Myocyte (in vitro differentiated cells): ENCODE measurements around the gene EMC8. TPM values are rescaled to one million over a fixed set of nuclear protein-coding genes. Genes with fewer than 3 reads are reported as not detected.
"Not testable (repeated sequence)": the region's sequence is repeated elsewhere in the genome, so short reads cannot be mapped to it uniquely, and the experiment has no call there.

Source experiments
- DNase-seq: peaks from one replicate; pipeline ENCODE4 v3.0.0-alpha.2; 2012; ENCODE audit warnings: low read depth
- total RNA-seq: library from RNA; depleted of rRNA; stranded (reverse); fragments of >200 nt; gene quantifications from 2 replicates; pipeline ENCODE4 v1.2.3, GENCODE V29; 2014

The EMC8 gene
- total RNA-seq, 1 donor from 2014 or later: 40.3 TPM

GRCh38 chr16:85816159-85816558 lies 16.8 kb upstream of the EMC8 start:
- no peak for DNase-seq

DNA sequence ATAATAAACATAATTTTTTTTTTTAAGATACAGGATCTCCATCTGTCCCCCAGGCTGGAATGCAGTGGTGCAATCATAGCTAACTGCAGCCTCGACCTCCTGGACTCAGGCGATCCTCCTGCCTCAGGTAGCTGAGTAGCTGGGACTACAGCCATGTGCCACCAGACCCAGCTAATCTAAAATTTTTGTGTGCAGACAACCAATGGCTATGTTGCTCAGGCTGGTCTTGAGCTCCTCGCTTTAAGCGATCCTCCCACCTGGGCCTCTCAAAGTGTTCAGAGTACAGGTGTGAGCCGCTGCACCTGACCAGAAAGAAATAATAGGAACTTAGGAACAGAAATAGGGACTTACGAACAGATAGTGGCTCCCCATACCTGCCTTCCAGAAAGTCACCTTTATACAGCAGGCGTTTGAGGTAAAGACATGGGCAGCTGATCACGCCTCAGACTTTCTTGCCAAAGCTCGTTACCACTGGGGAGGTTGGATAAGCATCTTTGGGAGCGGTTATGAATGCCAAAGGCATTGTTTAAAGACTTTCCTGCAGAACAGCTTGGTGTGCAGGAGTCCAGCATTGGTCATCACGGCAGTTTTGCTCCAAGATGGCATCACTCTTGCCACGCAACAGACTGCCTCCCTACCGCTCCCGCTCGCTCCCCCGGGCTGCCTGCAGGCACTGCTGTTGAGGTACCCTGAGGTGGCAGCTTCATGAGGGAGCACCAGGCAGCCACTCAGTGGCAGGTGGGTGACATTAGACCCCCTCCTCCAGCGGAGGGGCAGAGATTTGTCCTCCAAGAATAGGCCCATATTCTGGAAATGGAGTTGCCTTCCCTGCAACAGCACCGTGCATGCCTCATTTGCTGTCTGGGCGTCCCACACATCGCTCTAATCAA lies 13.7 kb upstream of the EMC8 start:
- DNase-seq: no peak

- no peak for DNase-seq
Measured at GRCh38 chr16:85812031-85812807, 12.9 kb upstream of the EMC8 start.

- no peak for DNase-seq
Measured at GRCh38 chr16:85810742-85811115, 11.4 kb upstream of the EMC8 start.

GRCh38 chr16:85810097-85810741 lies 10.9 kb upstream of the EMC8 start:
- no peak for DNase-seq

GRCh38 chr16:85809645-85810044 lies 10.3 kb upstream of the EMC8 start:
- DNase-seq: no peak

GRCh38 chr16:85808926-85809325 lies 9.6 kb upstream of the EMC8 start:
- DNase-seq: no peak

- DNase-seq: not testable (repeated sequence)
Measured at GRCh38 chr16:85808104-85808503, 8.8 kb upstream of the EMC8 start.

GRCh38 chr16:85807340-85807739 lies 8.0 kb upstream of the EMC8 start:
- not testable (repeated sequence) for DNase-seq

DNA sequence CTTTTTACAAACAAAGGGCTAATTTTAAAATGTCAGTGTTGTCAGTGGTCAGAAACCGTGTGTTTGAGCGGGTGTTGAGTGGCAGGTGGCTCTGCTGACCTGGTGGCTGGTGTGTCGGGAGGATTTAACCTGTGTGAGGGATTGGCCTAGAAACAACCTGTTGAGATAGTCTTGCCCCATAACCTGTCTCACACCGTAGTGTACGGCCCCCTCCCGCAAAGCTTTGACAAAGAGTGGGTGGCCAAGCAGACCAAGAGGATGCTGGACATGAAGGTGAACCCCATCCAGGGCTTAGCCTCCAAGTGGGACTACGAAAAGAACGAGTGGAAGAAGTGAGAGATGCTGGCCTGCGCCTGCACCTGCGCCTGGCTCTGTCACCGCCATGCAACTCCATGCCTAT lies 7.2 kb upstream of the EMC8 start:
- no peak for DNase-seq

DNA sequence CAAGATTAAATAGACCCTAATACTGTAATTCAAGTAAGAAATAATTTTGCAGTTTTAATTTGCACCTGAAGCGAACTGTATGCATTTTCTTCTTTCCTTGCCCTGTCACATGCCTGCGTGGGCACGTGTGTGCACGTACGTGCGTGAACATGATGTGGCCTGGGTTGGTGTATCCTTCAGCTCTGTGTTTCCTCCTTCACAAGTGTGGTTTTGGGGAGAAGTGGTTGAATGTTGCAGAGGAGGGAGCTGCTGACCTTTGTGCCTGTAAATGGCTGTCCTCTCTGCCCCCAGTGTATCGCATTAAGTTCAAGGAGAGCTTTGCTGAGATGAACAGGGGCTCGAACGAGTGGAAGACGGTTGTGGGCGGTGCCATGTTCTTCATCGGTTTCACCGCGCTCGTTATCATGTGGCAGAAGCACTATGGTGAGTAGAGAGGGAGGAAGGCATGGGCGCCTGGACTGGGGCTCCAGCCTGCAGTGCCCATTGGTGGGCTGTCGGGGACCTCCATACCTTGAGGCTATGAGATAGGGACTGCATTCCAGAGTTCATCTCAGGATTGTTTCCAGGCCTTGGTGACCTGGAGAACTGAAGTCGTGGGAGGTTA lies 6.2 kb upstream of the EMC8 start:
- no peak for DNase-seq

- DNase-seq: no peak
Measured at GRCh38 chr16:85803570-85803969, 4.2 kb upstream of the EMC8 start.

DNA sequence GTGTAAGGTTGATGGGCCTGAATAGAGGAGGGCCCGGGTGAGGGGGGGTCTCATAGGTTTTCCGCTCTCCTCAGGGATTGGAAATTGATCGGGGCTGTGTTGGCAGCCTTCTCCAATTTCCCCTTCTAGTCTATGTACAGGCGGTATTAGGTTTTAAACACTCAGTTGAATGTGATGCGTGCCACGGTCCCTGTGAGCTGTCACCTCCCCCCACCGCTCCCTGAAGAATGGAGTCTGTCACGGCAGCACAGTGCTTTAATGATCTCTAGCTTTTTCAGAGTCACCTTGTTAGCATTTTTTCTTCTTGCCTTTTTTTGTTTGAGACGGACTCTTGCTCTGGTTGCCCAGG lies 951 bp upstream of the EMC8 start:
- peak; percentile 16 for DNase-seq

GRCh38 chr16:85798901-85799496 lies 345 bp downstream of the EMC8 start:
- DNase-seq: peak; percentile 15

DNA sequence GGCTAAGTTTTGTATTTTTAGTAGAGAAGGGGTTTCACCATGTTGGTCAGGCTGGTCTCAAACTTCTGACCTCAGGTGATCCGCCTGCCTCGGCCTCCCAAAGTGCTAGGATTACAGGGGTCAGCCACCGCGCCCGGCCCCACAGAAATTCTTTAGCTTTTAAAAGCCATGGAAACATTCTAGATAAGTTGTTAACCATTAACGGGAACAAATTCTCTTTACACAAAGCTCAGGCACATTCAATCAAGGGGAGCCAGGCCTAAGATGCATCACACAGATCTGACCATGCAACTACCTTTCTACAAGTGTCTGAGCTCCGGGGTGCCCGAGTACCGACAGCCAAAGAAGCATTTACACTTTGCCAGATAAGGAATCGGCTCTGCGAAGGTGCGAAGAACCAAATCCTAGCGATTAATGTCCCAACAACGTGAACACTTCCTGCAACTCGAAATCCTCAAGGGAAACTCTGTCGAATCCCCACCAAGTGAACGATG lies 1.0 kb downstream of the EMC8 start:
- no peak for DNase-seq

DNA sequence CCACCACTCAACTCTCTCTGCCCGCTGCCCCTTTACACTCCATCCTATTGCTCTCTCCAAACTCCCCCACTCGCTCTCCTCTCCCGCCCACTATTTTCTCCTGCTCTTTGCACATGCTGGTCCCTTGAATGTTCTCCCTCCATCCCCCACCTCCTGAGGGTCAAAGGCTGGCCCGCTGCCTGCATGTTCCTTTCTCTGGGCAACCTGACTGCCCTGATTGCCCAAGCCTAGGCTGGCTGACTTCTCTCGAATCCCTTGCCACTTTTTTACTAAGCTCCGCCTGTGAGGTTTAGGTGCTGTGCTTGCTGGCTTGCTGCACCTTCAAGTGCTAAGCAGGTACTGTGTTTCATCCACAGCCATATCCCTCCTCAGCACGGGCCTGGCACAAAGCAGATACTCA lies 2.7 kb downstream of the EMC8 start:
- DNase-seq: no peak

- no peak for DNase-seq
Measured at GRCh38 chr16:85796152-85796551, 3.2 kb downstream of the EMC8 start.

DNA sequence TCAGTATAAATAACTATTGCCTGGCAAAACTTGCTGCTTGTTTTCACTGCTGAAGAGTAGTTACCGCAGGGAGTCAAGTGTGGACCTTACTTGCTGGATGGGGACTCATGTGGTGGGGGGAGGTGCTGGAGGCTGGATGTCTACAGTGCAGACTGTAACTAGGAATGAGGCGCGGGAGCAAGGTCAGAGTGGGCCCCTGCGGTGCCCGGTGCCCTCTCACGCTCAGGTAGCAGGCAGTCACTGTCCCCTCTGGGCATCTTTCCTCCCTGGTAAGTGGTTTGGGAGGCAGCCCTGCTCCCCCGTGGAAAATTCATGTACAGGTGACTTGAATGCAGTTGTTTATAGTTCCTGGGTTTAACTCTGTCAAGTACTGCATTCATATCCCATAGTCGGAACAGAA lies 4.6 kb downstream of the EMC8 start:
- no peak for DNase-seq

GRCh38 chr16:85793662-85794298 lies 5.6 kb downstream of the EMC8 start:
- DNase-seq: no peak

- no peak for DNase-seq
Measured at GRCh38 chr16:85789773-85790172, 9.6 kb downstream of the EMC8 start.

DNA sequence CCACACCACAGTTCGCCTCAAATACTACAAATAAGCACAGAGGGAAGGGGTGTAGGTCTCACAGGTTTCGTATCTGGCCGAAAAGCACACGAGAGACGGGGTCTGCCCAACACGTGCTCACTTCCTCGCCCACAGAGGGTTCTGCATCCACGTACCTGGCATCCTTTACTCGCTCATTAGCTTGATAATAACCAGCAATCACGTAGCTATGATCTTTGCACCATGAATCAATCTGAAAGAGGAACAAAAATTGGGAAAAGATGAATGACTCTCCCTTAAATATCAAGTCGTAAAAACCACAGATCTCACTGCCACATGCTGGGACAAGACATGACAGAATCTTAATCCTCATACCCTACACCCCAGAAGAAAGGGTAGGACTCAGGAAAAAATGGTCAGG lies 10.5 kb downstream of the EMC8 start:
- no peak for DNase-seq
